Non-pigmented ciliary epithelial cell (primary cell): ENCODE results near the gene CCDC51.
"Not testable (repeated sequence)": the region's sequence is repeated elsewhere in the genome, so short reads cannot be mapped to it uniquely, and the experiment has no call there.

ENCODE experiments used
- DNase-seq: peaks from one replicate; pipeline ENCODE4 v3.0.0-alpha.2; 2010; ENCODE audit warnings: low read depth

The CCDC51 gene

DNA sequence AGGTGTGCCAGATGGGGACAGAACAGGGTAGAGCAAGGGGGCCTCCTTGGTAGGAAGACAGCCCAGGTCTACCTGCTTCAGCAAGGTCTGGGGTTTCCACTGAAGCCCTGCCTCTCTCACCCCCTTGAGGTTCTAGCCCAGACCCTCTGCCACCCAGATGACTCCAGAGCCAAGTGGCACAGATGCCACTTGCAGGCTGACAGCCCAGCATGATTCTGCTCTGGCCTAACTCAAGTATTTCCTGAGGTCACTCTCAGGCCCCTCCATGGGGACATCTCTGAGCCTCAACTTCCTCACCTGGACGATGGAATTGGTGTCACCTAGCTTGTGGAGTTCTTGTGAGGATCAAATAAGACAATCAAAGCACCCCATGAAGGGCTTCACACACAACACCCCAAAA is 33.9 kb downstream of the CCDC51 start:
- DNase-seq = no peak

DNA sequence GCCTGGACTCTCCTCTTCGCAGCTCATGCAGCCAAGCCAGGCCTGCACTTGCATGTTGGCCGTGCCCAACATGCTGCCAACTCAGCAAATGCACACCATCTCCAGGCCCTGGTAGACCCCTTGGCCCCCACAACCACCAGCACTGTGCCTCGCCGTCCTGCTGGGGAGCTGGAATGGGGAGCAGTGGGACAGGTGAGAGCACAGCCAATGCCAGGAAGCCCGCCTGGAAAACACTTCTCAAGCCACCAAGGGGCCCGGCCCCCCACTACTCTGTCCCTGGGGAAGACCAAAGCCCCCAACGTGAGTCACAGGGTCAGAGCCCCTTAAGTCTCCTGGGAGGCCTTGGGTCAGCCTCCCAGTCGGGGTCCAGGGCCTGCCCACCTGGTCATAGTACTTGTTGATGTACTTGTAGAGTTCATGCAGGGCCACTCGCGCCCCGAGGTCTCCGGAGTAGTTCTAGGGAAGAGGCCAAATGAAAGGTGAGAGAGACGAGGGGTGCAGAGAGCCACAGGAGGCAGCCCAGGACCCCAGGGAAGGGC is 34.5 kb downstream of the CCDC51 start:
- DNase-seq = no peak

DNA sequence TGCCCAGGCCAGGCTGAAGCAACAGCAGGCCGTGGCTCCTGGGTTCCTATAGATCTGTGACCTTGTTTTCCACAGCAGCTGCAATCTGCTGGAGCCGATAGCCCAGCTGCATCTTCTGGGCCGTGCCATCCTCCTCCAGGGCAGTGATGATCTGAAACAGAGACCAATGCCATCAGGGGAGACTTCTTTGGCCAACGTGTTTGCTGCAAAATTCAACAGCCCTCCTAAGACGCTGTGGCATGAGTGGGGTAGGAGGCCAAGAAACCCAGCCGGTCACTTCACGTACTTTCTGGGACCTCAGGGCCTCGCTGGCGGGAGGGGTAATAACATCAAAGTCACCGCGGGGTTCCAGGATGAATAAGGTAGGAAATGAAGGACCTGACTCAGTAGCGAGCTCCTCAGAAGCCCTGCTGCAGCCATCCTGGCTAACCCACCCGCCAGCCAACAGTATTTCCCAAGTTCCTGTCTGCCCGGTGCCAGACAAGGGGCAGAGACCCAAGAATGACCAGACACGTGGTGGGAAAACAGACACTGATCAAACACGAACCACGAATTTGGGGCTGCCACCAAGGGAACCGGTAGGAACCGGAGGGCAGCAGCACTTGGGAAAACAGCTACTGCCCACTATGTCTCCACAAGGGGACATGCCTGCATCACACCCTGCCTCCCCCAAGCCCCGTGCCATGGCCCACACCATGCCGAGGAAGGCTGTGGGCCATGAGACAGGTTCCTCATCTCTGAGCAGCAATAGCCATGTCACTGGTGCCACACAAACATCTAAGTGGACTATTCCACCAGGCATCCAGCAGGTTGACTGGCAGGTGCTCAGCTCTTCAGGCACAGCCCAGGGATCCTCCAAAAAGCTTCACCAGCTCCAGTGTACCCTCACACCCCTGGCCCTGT is 35.2 kb downstream of the CCDC51 start:
- no peak for DNase-seq

DNA sequence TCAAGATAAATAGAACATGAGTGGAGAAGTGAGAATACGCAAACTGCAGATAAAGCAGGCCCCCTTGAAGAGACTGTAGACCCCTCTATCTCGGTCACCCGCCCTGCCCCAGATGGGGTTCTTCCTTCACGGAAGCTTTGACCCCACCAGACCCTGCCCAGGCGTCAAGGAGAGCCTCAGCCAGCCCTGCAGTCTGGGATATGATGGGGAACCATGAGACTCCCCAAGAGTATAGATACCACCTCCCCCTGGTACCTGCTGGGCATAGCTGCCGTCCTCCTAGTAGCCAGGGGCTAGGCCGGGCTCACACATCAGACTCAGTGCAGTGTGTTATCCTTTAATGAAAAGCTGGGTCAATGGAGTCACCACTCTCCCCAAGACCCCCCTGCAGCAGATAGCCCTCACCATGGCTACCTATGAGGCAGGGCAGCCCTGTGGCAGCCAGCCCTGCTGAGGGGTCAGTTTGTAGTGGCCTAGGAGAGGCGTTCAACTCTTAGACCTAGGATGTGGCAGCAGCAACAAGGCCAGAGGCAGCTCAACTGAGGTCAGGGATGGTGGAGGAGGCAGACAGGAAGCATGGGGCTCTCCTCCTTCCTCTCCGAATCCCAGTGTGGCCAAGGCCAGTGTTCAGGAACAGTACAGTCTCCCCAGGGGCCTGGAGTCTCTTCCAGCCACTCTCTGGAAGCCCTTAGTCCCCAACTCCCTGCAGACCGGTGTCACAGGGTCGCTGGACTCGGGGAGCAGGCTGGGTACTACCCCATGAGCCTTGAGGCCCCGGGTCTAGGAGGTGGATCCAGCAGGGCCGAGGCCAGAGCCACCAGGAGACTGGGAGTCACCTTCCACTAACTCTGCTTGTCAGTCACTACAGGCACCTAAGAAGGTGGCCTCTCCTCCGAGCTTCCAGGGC is 36.1 kb downstream of the CCDC51 start:
- no peak for DNase-seq

DNA sequence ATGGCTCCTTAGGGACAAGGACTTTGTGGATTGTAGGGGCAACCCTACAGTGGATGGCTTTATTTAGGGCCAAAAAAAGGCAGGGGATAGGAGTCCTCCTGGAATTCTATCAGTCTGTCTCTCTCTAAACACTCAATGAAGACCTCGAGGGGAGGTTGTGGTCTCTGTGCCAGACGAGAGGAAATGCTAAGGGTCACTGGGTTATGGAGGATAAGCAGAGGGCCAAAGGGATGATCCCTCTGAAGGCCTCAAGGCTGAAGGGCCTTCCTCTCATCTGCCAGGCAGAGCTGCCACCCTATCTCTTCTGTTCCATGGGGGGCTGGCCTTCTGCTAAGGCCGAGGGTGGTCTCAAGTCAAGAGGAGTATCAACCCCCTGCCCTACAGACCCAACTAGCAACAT is 37.0 kb downstream of the CCDC51 start:
- no peak for DNase-seq

GRCh38 chr3:48402281-48402732 is 37.6 kb downstream of the CCDC51 start:
- peak; percentile 50 for DNase-seq

- DNase-seq = not testable (repeated sequence)
Observed at GRCh38 chr3:48401434-48401901, 38.5 kb downstream of the CCDC51 start.

DNA sequence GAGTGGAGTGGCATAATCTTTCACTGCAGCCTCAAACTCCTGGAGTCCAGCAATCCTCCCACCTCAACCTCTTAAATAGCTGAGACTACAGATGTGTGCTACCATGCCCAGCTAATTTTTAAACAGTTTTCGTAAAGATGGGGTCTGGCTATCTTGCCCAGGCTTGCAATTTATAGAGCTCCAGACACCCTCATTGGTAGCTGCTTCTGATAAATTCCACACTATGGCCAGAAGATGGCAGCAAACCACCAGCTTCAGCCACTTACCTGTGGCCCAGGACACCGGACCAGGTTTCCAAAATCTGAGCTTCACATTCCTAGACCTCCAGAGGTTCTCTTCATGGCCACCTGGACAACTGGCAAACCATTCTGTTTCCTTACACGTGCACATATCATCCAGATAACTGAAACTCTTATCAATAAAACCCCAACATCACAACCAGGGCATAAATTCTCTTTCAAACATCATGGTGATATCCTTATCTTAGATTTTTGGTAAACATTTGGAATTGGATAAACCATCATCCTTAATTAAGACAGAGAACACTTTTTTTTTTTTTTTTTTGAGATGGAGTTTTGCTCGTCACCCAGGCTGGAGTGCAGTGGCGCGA is 39.0 kb downstream of the CCDC51 start:
- DNase-seq = no peak

GRCh38 chr3:48399387-48400172 is 40.3 kb downstream of the CCDC51 start:
- no peak for DNase-seq

GRCh38 chr3:48398701-48399386 is 41.1 kb downstream of the CCDC51 start:
- no peak for DNase-seq

- DNase-seq = no peak
Observed at GRCh38 chr3:48397767-48398681, 41.9 kb downstream of the CCDC51 start.

DNA sequence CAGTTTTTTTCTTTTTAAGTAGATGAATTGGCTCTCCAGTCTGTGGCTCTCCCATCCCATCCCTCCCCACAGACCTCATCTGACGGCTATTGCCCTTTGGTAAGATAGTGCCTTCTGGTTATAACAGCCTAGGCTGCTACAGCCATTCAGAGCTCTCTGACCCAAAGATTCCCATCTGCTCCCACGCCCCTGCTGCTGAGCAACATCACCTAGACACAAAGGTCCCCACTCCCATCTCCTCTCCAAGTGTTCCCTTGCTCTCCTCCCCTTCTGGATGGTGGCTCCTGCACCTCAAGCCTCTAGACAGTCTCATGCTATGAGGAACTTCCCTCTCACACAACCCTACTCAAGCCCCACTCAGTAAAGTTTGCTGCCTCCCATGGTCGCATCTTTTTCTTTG is 44.2 kb downstream of the CCDC51 start:
- DNase-seq = no peak

DNA sequence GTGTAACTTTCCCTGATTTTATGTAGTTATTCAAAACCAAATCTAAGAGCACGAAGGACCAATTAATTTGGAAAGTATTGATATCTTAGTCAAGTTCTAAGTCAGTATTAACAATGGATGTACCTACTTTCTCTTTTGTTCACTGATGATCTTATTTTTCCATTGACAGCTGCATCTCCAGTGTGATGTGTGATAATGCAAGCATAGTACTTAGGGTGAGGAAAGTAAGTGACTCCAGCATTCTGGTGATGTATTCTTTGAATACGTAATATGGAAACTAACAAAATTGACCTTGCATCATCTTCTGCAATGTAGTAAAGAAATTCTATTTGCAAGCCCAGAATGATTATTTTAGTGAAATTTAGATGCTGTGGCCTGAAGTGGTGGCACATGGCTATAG is 45.5 kb downstream of the CCDC51 start:
- DNase-seq = no peak

DNA sequence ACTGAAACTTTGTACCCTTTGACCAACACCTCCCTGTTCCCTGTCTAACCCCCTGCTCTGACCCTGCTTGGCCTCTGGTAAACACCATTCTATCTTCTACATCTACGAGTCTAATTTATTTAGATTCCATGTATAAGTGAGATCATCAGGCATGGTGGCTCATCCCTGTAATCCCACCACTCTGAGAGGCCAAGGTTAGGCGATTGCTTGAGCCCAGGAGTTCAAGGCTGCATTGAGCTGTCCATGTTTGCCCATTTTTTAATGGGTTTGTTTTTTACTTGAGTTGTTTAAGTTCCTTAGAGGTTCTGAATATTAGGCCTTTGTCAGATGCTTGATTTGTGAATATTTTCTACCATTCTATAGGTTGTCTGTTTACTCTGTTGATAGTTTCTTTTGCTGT is 51.0 kb downstream of the CCDC51 start:
- no peak for DNase-seq

DNA sequence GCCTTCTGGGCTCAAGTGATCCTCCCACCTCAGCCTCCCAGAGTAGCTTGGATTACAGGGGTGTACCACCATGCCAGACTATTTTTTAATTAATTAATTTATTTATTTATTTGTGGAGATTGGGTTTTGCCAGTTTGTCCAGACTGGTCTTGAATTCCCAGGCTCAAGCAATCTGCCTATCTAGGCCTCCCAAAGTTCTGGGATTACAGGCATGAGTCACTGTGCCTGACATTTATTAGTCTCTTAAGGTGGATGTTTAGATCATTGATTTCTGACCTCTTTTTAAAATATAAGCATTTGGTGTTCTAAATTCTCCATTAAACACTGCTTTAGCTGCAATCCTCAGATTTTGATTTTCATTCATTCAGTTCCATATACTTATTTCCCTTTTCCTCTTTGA is 52.3 kb downstream of the CCDC51 start:
- DNase-seq = no peak
